ENCODE data around the gene CUBN.

CUBN gene

DNA sequence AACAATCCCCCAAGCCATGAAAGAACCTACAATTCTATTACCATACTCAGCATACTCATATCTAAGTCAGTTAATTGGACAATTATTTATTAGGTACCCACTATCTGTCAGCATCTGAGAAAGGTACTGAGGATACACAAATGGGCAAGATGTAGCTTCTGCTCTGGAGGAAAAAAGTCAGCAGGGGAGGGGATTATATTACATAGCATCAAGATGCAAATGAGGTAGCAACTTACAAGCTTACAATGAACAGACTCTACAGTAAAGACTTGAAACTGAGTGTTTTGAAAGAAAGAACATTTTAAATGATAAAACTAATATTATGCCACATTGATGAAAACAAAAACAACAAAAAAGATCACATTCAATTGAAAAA lies 10.8 kb upstream of the CUBN start:
- TF ChIP-seq POLR2AphosphoS5 (IDR thresholded peaks at IDR 0.05; ENCODE audit: low read depth) = no peak
- TF ChIP-seq, protein P1, sequence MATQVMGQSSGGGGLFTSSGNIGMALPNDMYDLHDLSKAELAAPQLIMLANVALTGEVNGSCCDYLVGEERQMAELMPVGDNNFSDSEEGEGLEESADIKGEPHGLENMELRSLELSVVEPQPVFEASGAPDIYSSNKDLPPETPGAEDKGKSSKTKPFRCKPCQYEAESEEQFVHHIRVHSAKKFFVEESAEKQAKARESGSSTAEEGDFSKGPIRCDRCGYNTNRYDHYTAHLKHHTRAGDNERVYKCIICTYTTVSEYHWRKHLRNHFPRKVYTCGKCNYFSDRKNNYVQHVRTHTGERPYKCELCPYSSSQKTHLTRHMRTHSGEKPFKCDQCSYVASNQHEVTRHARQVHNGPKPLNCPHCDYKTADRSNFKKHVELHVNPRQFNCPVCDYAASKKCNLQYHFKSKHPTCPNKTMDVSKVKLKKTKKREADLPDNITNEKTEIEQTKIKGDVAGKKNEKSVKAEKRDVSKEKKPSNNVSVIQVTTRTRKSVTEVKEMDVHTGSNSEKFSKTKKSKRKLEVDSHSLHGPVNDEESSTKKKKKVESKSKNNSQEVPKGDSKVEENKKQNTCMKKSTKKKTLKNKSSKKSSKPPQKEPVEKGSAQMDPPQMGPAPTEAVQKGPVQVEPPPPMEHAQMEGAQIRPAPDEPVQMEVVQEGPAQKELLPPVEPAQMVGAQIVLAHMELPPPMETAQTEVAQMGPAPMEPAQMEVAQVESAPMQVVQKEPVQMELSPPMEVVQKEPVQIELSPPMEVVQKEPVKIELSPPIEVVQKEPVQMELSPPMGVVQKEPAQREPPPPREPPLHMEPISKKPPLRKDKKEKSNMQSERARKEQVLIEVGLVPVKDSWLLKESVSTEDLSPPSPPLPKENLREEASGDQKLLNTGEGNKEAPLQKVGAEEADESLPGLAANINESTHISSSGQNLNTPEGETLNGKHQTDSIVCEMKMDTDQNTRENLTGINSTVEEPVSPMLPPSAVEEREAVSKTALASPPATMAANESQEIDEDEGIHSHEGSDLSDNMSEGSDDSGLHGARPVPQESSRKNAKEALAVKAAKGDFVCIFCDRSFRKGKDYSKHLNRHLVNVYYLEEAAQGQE (IDR thresholded peaks at IDR 0.05; ENCODE audit: insufficient replicate concordance, low read depth) = no peak
- no peak for TF ChIP-seq SPI1 (IDR thresholded peaks at IDR 0.05; ENCODE audit: borderline replicate concordance, low read depth)
- TF ChIP-seq GABPA (IDR thresholded peaks at IDR 0.05; ENCODE audit: low read depth) = no peak
- TF ChIP-seq, protein P2, sequence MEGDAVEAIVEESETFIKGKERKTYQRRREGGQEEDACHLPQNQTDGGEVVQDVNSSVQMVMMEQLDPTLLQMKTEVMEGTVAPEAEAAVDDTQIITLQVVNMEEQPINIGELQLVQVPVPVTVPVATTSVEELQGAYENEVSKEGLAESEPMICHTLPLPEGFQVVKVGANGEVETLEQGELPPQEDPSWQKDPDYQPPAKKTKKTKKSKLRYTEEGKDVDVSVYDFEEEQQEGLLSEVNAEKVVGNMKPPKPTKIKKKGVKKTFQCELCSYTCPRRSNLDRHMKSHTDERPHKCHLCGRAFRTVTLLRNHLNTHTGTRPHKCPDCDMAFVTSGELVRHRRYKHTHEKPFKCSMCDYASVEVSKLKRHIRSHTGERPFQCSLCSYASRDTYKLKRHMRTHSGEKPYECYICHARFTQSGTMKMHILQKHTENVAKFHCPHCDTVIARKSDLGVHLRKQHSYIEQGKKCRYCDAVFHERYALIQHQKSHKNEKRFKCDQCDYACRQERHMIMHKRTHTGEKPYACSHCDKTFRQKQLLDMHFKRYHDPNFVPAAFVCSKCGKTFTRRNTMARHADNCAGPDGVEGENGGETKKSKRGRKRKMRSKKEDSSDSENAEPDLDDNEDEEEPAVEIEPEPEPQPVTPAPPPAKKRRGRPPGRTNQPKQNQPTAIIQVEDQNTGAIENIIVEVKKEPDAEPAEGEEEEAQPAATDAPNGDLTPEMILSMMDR (IDR thresholded peaks at IDR 0.05; ENCODE audit: insufficient read depth, low read length) = no peak
- H3K27ac ChIP-seq (replicated peaks) = no peak overlapping the region
- no peak for DNase-seq (ENCODE audit: low read depth in 1 of 2, low spot score in 1 of 2)

DNA sequence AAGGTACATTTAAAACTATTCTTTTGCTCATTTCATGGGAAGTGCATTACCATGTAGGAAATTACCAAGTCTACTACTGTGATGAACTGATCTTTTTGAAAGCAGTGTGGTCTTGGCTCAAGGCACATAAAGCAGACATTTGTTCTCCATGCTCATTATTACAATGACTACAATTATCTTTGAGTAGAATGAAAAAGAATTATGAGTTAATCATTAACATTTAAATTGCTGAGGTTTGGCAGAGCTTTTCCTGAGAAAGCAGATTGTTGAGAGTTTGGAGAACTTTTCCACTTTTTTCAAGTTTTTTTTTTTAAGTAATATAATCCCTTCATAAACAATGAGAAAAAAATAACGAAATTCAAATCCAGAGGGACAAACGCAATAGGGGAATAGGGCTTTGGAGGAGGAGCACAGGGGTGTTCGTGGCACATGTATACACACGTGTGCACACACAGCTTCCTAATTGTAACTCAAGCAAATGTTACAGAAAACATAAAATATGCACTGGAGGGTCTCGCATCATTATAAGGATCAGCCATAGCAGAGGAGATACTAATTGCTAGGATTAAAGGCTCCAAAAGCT lies 8.9 kb upstream of the CUBN start:
- TF ChIP-seq, protein P1 (IDR thresholded peaks at IDR 0.05; ENCODE audit: insufficient replicate concordance, low read depth) = no peak
- TF ChIP-seq, protein P2 (IDR thresholded peaks at IDR 0.05; ENCODE audit: insufficient read depth, low read length) = no peak
- TF ChIP-seq POLR2AphosphoS5 (IDR thresholded peaks at IDR 0.05; ENCODE audit: low read depth) (no peak), SPI1 (IDR thresholded peaks at IDR 0.05; ENCODE audit: borderline replicate concordance, low read depth) (no peak), GABPA (IDR thresholded peaks at IDR 0.05; ENCODE audit: low read depth) (no peak)
- no peak overlapping the region for H3K27ac ChIP-seq (replicated peaks)
- no peak for DNase-seq (ENCODE audit: low read depth in 1 of 2, low spot score in 1 of 2)

More for the DNA sequence above, 10.8 kb upstream of the CUBN start:
- no peak overlapping the region for H3K4me3 ChIP-seq (replicated peaks; ENCODE audit: insufficient read depth, low read length)
- H3K27me3 ChIP-seq (ENCODE audit: insufficient read depth, poor library complexity, severe bottlenecking) = no peaks in the 10 kb centered on the region

DNA sequence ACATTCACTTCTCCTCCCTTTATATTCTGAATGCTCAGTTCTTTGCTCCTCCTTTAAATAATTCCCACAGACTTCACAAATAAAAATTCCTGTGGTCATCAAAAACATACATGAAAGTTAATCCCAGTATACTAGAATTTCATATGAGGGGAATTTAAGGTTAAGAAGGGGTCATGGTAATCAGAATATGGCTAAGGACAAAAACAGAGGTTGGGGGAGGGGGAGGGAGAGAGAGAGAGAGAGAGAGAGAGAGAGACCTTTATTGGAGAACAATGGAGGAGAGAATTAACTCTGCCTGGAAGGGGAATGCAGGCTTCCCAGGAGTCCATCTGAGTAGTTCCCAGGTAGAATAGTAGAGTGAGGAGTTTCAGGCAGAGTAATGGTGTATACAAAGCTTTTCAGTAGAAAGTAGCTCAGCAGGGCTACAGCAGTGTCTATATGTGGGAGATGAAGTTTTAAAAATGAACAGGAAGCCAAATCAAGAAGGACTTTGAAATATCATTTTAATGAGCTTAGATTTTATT lies 5.2 kb upstream of the CUBN start:
- no peak for DNase-seq (ENCODE audit: low read depth in 1 of 2, low spot score in 1 of 2)
- H3K27me3 ChIP-seq (ENCODE audit: insufficient read depth, poor library complexity, severe bottlenecking) = no peaks in the 10 kb centered on the region
- no peak overlapping the region for H3K4me3 ChIP-seq (replicated peaks; ENCODE audit: insufficient read depth, low read length)
- TF ChIP-seq, protein P1 (IDR thresholded peaks at IDR 0.05; ENCODE audit: insufficient replicate concordance, low read depth) = no peak
- TF ChIP-seq POLR2AphosphoS5 (IDR thresholded peaks at IDR 0.05; ENCODE audit: low read depth) = no peak
- no peak for TF ChIP-seq GABPA (IDR thresholded peaks at IDR 0.05; ENCODE audit: low read depth)
- TF ChIP-seq, protein P2 (IDR thresholded peaks at IDR 0.05; ENCODE audit: insufficient read depth, low read length) = no peak
- TF ChIP-seq SPI1 (IDR thresholded peaks at IDR 0.05; ENCODE audit: borderline replicate concordance, low read depth) = no peak
- no peak overlapping the region for H3K27ac ChIP-seq (replicated peaks)

More for the DNA sequence above, 8.9 kb upstream of the CUBN start:
- Histone ChIP-seq H3K4me3 (replicated peaks; ENCODE audit: insufficient read depth, low read length) (no peak overlapping the region), H3K27me3 (ENCODE audit: insufficient read depth, poor library complexity, severe bottlenecking) (no peaks in the 10 kb centered on the region)
